ENCODE data around the gene TOM1.

GRCh38 chr22:35274154-35274871 is 25.4 kb upstream of the TOM1 start:
- TF ChIP-seq, protein P1, sequence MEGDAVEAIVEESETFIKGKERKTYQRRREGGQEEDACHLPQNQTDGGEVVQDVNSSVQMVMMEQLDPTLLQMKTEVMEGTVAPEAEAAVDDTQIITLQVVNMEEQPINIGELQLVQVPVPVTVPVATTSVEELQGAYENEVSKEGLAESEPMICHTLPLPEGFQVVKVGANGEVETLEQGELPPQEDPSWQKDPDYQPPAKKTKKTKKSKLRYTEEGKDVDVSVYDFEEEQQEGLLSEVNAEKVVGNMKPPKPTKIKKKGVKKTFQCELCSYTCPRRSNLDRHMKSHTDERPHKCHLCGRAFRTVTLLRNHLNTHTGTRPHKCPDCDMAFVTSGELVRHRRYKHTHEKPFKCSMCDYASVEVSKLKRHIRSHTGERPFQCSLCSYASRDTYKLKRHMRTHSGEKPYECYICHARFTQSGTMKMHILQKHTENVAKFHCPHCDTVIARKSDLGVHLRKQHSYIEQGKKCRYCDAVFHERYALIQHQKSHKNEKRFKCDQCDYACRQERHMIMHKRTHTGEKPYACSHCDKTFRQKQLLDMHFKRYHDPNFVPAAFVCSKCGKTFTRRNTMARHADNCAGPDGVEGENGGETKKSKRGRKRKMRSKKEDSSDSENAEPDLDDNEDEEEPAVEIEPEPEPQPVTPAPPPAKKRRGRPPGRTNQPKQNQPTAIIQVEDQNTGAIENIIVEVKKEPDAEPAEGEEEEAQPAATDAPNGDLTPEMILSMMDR (IDR thresholded peaks at IDR 0.05): no peak
- TF ChIP-seq POLR2A (IDR thresholded peaks at IDR 0.05) (no peak), POLR2AphosphoS5 (IDR thresholded peaks at IDR 0.05; ENCODE audit: insufficient read depth in 1 of 2, low read depth in 1 of 2) (no peak)
